Left hindlimb (tissue), 1 donor: ENCODE data around the gene MYOF.
A peak's percentile ranks its signal among the peaks of the same experiment; 100 is the strongest.
"Not testable (repeated sequence)": the region's sequence is repeated elsewhere in the genome, so short reads cannot be mapped to it uniquely, and the experiment has no call there.

Source experiments
- DNase-seq: peaks from one replicate; pipeline ENCODE4 v3.0.0-alpha.2; 2018

Gene MYOF

GRCh38 chr10:93475871-93476270 is 6.3 kb downstream of the MYOF start:
- no peak for DNase-seq

- no peak for DNase-seq
Measured at GRCh38 chr10:93475227-93475626, 6.9 kb downstream of the MYOF start.

- DNase-seq = no peak
Measured at GRCh38 chr10:93473804-93474472, 8.2 kb downstream of the MYOF start.

GRCh38 chr10:93473161-93473560 is 9.0 kb downstream of the MYOF start:
- no peak for DNase-seq

GRCh38 chr10:93471110-93471651 is 11.0 kb downstream of the MYOF start:
- DNase-seq = no peak

GRCh38 chr10:93469454-93469853 is 12.7 kb downstream of the MYOF start:
- no peak for DNase-seq

GRCh38 chr10:93468461-93469213 is 13.5 kb downstream of the MYOF start:
- no peak for DNase-seq

- DNase-seq = not testable (repeated sequence)
Measured at GRCh38 chr10:93467635-93468034, 14.5 kb downstream of the MYOF start.

- peak; percentile 76 for DNase-seq
Measured at GRCh38 chr10:93465806-93466675, 16.1 kb downstream of the MYOF start.

- no peak for DNase-seq
Measured at GRCh38 chr10:93464776-93465388, 17.3 kb downstream of the MYOF start.

GRCh38 chr10:93463723-93464476 is 18.2 kb downstream of the MYOF start:
- no peak for DNase-seq

GRCh38 chr10:93462881-93463280 is 19.3 kb downstream of the MYOF start:
- no peak for DNase-seq

GRCh38 chr10:93462371-93462770 is 19.8 kb downstream of the MYOF start:
- DNase-seq = no peak

GRCh38 chr10:93461807-93462178 is 20.3 kb downstream of the MYOF start:
- DNase-seq = no peak

GRCh38 chr10:93461109-93461806 is 20.9 kb downstream of the MYOF start:
- DNase-seq = no peak

- no peak for DNase-seq
Measured at GRCh38 chr10:93459466-93459865, 22.7 kb downstream of the MYOF start.

GRCh38 chr10:93458821-93459257 is 23.3 kb downstream of the MYOF start:
- DNase-seq = peak; percentile 90

GRCh38 chr10:93457511-93457910 is 24.6 kb downstream of the MYOF start:
- no peak for DNase-seq

GRCh38 chr10:93456480-93456879 is 25.7 kb downstream of the MYOF start:
- DNase-seq = no peak

GRCh38 chr10:93454736-93455135 is 27.4 kb downstream of the MYOF start:
- no peak for DNase-seq

- no peak for DNase-seq
Measured at GRCh38 chr10:93454146-93454545, 28.0 kb downstream of the MYOF start.
